ENCODE data around the gene KTI12. TPM values are rescaled to one million over a fixed set of nuclear protein-coding genes. Genes with fewer than 3 reads are reported as not detected.

Gene KTI12
- polyA plus RNA-seq, 1 of the 3 experiments (the other 2 are of a cell fraction), result 13.7 TPM

GRCh38 chr1:52037909-52038308 lies 4.3 kb upstream of the KTI12 start (continued):
- TF ChIP-seq IRF3 (IDR thresholded peaks at IDR 0.05; ENCODE audit: low read depth, low read length) (no peak), MXI1 (IDR thresholded peaks at IDR 0.05; ENCODE audit: low read depth, low read length) (no peak), PBX3 (IDR thresholded peaks at IDR 0.05) (no peak), CTCF (IDR thresholded peaks at IDR 0.05) (no peak)

GRCh38 chr1:52037402-52037814 lies 3.8 kb upstream of the KTI12 start:
- ChIA-PET CTCF (interaction anchor here (0.9 to 2.4 kb wide), 4 partner anchors 13 to 39 kb away, joined by 3 to 5 read pairs (median 3); no protein-coding TSS in a partner anchor), POLR2A (interaction anchor here (1.0 kb wide), 1 partner anchor 18 kb away, joined by 3 read pairs; the partner anchor contains the start of gene TXNDC12)
- Histone ChIP-seq H2AFZ (ENCODE audit: low read depth) (no peak overlapping the region), H3K9me2 (no peaks in the 10 kb centered on the region), H3K4me2 (no peak overlapping the region), H3K79me2 (ENCODE audit: insufficient read depth) (peaks cover 32% of the 10 kb centered on the region), H3F3A (replicated peaks; ENCODE audit: insufficient read depth) (peaks cover 11% of the 10 kb centered on the region), H3K27me3 (ENCODE audit: insufficient read depth) (no peaks in the 10 kb centered on the region), H3K27ac (ENCODE audit: low read depth in 2 of 2, low read length in 1 of 2) (no peak overlapping the region), H3K4me3 (ENCODE audit: low read depth in 2 of 2, low read length in 1 of 2) (no peak overlapping the region), H3K36me3 (replicated peaks in 1 of 2; ENCODE audit: control insufficient read depth in 1 of 2, insufficient read depth in 2 of 2, low read length in 1 of 2) (peaks cover 8 to 35% of the 10 kb centered on the region in 2 experiments), H3K4me1 (ENCODE audit: control insufficient read depth in 1 of 2, insufficient read depth in 2 of 2, low read depth in 1 of 2, low read length in 1 of 2) (peaks cover 0 to 7% of the 10 kb centered on the region in 2 experiments; a peak in 2 of 4 replicates), H3K9ac (no peak overlapping the region), H3K9me3 (no peaks in the 10 kb centered on the region), H4K20me1 (ENCODE audit: insufficient read depth) (0 out of 2 replicates have a peak, but pooled peaks cover 2% of the 10 kb centered on the region)
- no peak for DNase-seq
- WGBS (ENCODE audit: low lambda C conversion rate), result 84% methylated on average over 5 of the region's 5 CpGs
- TF ChIP-seq RFX5 (IDR thresholded peaks at IDR 0.05; ENCODE audit: low read length) (no peak), REST (IDR thresholded peaks at IDR 0.05; ENCODE audit: low read depth, low read length) (no peak), MEF2A (IDR thresholded peaks at IDR 0.05; ENCODE audit: borderline replicate concordance, low read depth) (no peak), GABPA (IDR thresholded peaks at IDR 0.05; ENCODE audit: low read depth) (no peak), RXRA (IDR thresholded peaks at IDR 0.05; ENCODE audit: borderline replicate concordance, low read depth) (no peak), IRF3 (IDR thresholded peaks at IDR 0.05; ENCODE audit: low read depth, low read length) (no peak), PBX3 (IDR thresholded peaks at IDR 0.05) (no peak), JUND (IDR thresholded peaks at IDR 0.05) (no peak), USF1 (IDR thresholded peaks at IDR 0.05; ENCODE audit: borderline replicate concordance, low read depth) (no peak), YY1 (IDR thresholded peaks at IDR 0.05; ENCODE audit: low read depth) (no peak), RAD21 (IDR thresholded peaks at IDR 0.05; ENCODE audit: low read length) (no peak), MXI1 (IDR thresholded peaks at IDR 0.05; ENCODE audit: low read depth, low read length) (no peak), MAX (IDR thresholded peaks at IDR 0.05; ENCODE audit: low read depth) (no peak), CHD2 (IDR thresholded peaks at IDR 0.05; ENCODE audit: low read length, partially characterized antibody) (no peak)

All from SK-N-SH (cell line).